Astrocyte of the cerebellum (primary cell): ENCODE data around the gene SLC12A7.

Experiments used
- DNase-seq: peaks from one replicate; pipeline ENCODE4 v3.0.0-alpha.2; 2011; ENCODE audit warnings: low read depth
- H3K4me3 ChIP-seq: 2 replicates; pipeline ENCODE4 v1.5.1; 2011; ENCODE audit warnings: mild to moderate bottlenecking, low read depth, low read length, moderate library complexity
- CTCF ChIP-seq: IDR thresholded peaks from 2 replicates; pipeline ENCODE4 v1.5.1; 2012; ENCODE audit warnings: low read length, low read depth, moderate library complexity, mild to moderate bottlenecking; ENCODE audit errors: missing control alignments
- in situ Hi-C: cut with HindIII; loops from 2 replicates; pipeline ENCODE4 v1.10.0; 2017; ENCODE audit warnings: low sequenced_read_pairs

Gene SLC12A7

GRCh38 chr5:1033178-1033577 is 78.7 kb downstream of the SLC12A7 start:
- no peak for TF ChIP-seq CTCF
- no peak for DNase-seq
- H3K4me3 ChIP-seq = no peak overlapping the region
- in situ Hi-C loops = no loop called here

GRCh38 chr5:1032551-1033027 is 79.3 kb downstream of the SLC12A7 start:
- no peak overlapping the region for H3K4me3 ChIP-seq
- no peak for TF ChIP-seq CTCF
- no peak for DNase-seq
- in situ Hi-C loops = no loop called here

GRCh38 chr5:1032011-1032410 is 79.9 kb downstream of the SLC12A7 start:
- no peak for TF ChIP-seq CTCF
- in situ Hi-C loops = no loop called here
- H3K4me3 ChIP-seq = no peak overlapping the region
- DNase-seq = no peak

GRCh38 chr5:1031306-1031959 is 80.4 kb downstream of the SLC12A7 start:
- in situ Hi-C loops = no loop called here
- no peak overlapping the region for H3K4me3 ChIP-seq
- DNase-seq = no peak
- no peak for TF ChIP-seq CTCF

- DNase-seq = no peak
- in situ Hi-C loops = no loop called here
- no peak for TF ChIP-seq CTCF
- H3K4me3 ChIP-seq = no peak overlapping the region
These were observed 81.0 kb downstream of the SLC12A7 start for GRCh38 chr5:1030801-1031271.

- DNase-seq = no peak
These were observed 81.8 kb downstream of the SLC12A7 start for GRCh38 chr5:1029945-1030625.

More at GRCh38 chr5:1029945-1030625, 81.8 kb downstream of the SLC12A7 start:
- in situ Hi-C loops = no loop called here
- H3K4me3 ChIP-seq = no peak overlapping the region
- TF ChIP-seq CTCF = no peak
